ENCODE measurements around the gene CDV3. TPM values are rescaled to one million over a fixed set of nuclear protein-coding genes. Genes with fewer than 3 reads are reported as not detected.

CDV3 gene
- 69.4 and 135 TPM in 2 replicates for total RNA-seq (ENCODE audit: low replicate concordance)

GRCh38 chr3:133573629-133574194, at the start of gene CDV3:
Gene CDV3, plus strand, starts transcription at chr3:133573686. Its CDS starts 359 bp downstream, at chr3:133574045.

Other genes starting within 250 kb of the CDV3 start
- gene BFSP2, start 173.6 kb upstream of the CDV3 start, total RNA-seq (ENCODE audit: low replicate concordance): not detected in 2 replicates
- gene TOPBP1, start 88.3 kb downstream of the CDV3 start, total RNA-seq (ENCODE audit: low replicate concordance): 16.1 and 19.3 TPM in 2 replicates
- under 0.01 and 0.30 TPM in 2 replicates for gene TF, start 172.7 kb downstream of the CDV3 start, total RNA-seq (ENCODE audit: low replicate concordance)
- 52.4 and 91.9 TPM in 2 replicates for gene SRPRB, start 232.1 kb downstream of the CDV3 start, total RNA-seq (ENCODE audit: low replicate concordance)